Mucosa of descending colon (tissue), 3 donors: ENCODE results near the gene ATG10. TPM values are rescaled to one million over a fixed set of nuclear protein-coding genes. Genes with fewer than 3 reads are reported as not detected.

Experiments used
- ATAC-seq: fragments of 200-7000 bp; cut with Tn5 transposase; one replicate; pipeline ENCODE4 v1.9.1; 2020; ENCODE audit warnings: mild to moderate bottlenecking, moderate library complexity
- DNase-seq, 3 donors: peaks; one replicate each; pipeline ENCODE4 v3.0.0-alpha.2; 2020
- H3K36me3 ChIP-seq: fragments of 200-600 bp; one replicate; pipeline ENCODE4 v1.8.0; 2021; ENCODE audit warnings: low read depth, mild to moderate bottlenecking
- H3K4me1 ChIP-seq: fragments of 200-600 bp; one replicate; pipeline ENCODE4 v1.8.0; 2021; ENCODE audit warnings: low read depth, mild to moderate bottlenecking
- H3K4me3 ChIP-seq: fragments of 200-600 bp; one replicate; pipeline ENCODE4 v1.8.0; 2021; ENCODE audit warnings: mild to moderate bottlenecking
- H3K9me3 ChIP-seq: fragments of 200-600 bp; one replicate; pipeline ENCODE4 v1.8.0; 2021; ENCODE audit warnings: mild to moderate bottlenecking
- CTCF ChIP-seq: fragments of 200-600 bp; IDR thresholded peaks from one replicate; pipeline ENCODE4 v1.8.0; 2022; ENCODE audit warnings: antibody characterized with exemption, mild to moderate bottlenecking
- intact Hi-C, 2 donors: fragments of 100-400 bp; cut with DNase I in 1 of 2; cut with micrococcal nuclease in 1 of 2; formaldehyde crosslinking; loops; one replicate each; pipeline versions ENCODE4 v1.11.0 to v1.11.1; 2022; cut with DNase I, micrococcal nuclease
- total RNA-seq, 3 donors: library from RNA; stranded (reverse); fragmentation: NEBNext Ultra II Directional in 2 of 3; extraction: Animal tissue kit (Norgen Biotek cat#: 25700) in 2 of 3; gene quantifications; one replicate each; pipeline versions ENCODE4 v1.2.1 to v1.2.4, GENCODE V29; 2021 to 2023
- donor health status: DM: no; HTN: no; CAD: no; lungs with moderate emphysema.
- donor health status: DM: no; HTN: no; CAD: no.
- donor health status: DM: no; HTN: yes; CAD: no.

ATG10 gene
- total RNA-seq, 3 donors from 2014 or later: 5.9 to 8.8 (median 7.0) TPM

GRCh38 chr5:82142217-82142841 is 170.5 kb downstream of the ATG10 start:
- Histone ChIP-seq H3K9me3 (no peaks in the 10 kb centered on the region), H3K4me3 (no peak overlapping the region), H3K4me1 (no peaks in the 10 kb centered on the region), H3K36me3 (no peaks in the 10 kb centered on the region)
- no peak for TF ChIP-seq CTCF
- intact Hi-C loops: no loop called here
- no peak for DNase-seq
- ATAC-seq: no peak

GRCh38 chr5:82142928-82143577 is 171.2 kb downstream of the ATG10 start:
- H3K4me3 ChIP-seq: no peak overlapping the region
- intact Hi-C loops: no loop called here
- no peak for TF ChIP-seq CTCF
- no peaks in the 10 kb centered on the region for H3K4me1 ChIP-seq
- ATAC-seq (no peak), DNase-seq (no peak)
- no peaks in the 10 kb centered on the region for H3K36me3 ChIP-seq
- no peaks in the 10 kb centered on the region for H3K9me3 ChIP-seq

GRCh38 chr5:82147860-82148573 is 176.2 kb downstream of the ATG10 start:
- Histone ChIP-seq H3K9me3 (no peaks in the 10 kb centered on the region), H3K4me1 (no peaks in the 10 kb centered on the region), H3K4me3 (no peak overlapping the region), H3K36me3 (no peaks in the 10 kb centered on the region)
- intact Hi-C loops: no loop called here
- DNase-seq: no peak
- TF ChIP-seq CTCF: no peak
- ATAC-seq: no peak

- no peak overlapping the region for H3K4me3 ChIP-seq
- intact Hi-C loops: no loop called here
- H3K9me3 ChIP-seq: no peaks in the 10 kb centered on the region
- no peaks in the 10 kb centered on the region for H3K4me1 ChIP-seq
- DNase-seq: no peak
- TF ChIP-seq CTCF: no peak
- H3K36me3 ChIP-seq: no peaks in the 10 kb centered on the region
- no peak for ATAC-seq
These were observed 177.6 kb downstream of the ATG10 start for GRCh38 chr5:82149434-82149833.

GRCh38 chr5:82150559-82150958 is 178.7 kb downstream of the ATG10 start:
- no peak for ATAC-seq
- Histone ChIP-seq H3K9me3 (no peaks in the 10 kb centered on the region), H3K4me3 (no peak overlapping the region), H3K36me3 (no peaks in the 10 kb centered on the region), H3K4me1 (no peaks in the 10 kb centered on the region)
- no peak for DNase-seq
- no peak for TF ChIP-seq CTCF
- intact Hi-C loops: no loop called here
